PFSK-1 (cell line): Measurements from ENCODE around the gene EXOSC7.

ENCODE experiments used
- FOXP2 ChIP-seq: optimal IDR thresholded peaks from 2 replicates; pipeline ENCODE3; 2011; ENCODE audit warnings: borderline replicate concordance, control low read depth, inconsistent platforms; ENCODE audit not compliant: insufficient read depth; ENCODE audit errors: extremely low read length, extremely low read depth
- POLR2AphosphoS5 ChIP-seq: IDR thresholded peaks from 2 replicates; pipeline ENCODE4 v1.6.1; 2012; ENCODE audit warnings: low read depth, mild to moderate bottlenecking, control low read depth, low read length, moderate library complexity
- REST ChIP-seq, 2 experiments: IDR thresholded peaks; 2 replicates each; pipeline versions ENCODE4 v1.6.1 to v1.8.0; 2011 to 2012; ENCODE audit warnings: low read depth in 2 of 2, low read length in 2 of 2, control low read depth in 1 of 2, inconsistent platforms in 1 of 2, mild to moderate bottlenecking in 1 of 2, moderate library complexity in 1 of 2; ENCODE audit not compliant: insufficient read depth in 1 of 2
- SIN3A ChIP-seq: IDR thresholded peaks from 2 replicates; pipeline ENCODE4 v1.6.1; 2012; ENCODE audit warnings: mild to moderate bottlenecking, low read length, moderate library complexity, borderline replicate concordance; ENCODE audit not compliant: insufficient read depth
- TAF1 ChIP-seq: IDR thresholded peaks from 2 replicates; pipeline ENCODE4 v1.6.1; 2012; ENCODE audit warnings: low read length, control low read depth, borderline replicate concordance; ENCODE audit not compliant: insufficient read depth

EXOSC7 gene

GRCh38 chr3:45043728-45044299 lies 67.8 kb downstream of the EXOSC7 start:
- TF ChIP-seq SIN3A = no peak
- no peak for TF ChIP-seq POLR2AphosphoS5
- TF ChIP-seq FOXP2 = no peak
- TF ChIP-seq TAF1 = no peak
- no peak for TF ChIP-seq REST (IDR thresholded peaks at IDR 0.05; ENCODE audit: insufficient read depth in 1 of 2, low read depth in 2 of 2, low read length in 2 of 2)

DNA sequence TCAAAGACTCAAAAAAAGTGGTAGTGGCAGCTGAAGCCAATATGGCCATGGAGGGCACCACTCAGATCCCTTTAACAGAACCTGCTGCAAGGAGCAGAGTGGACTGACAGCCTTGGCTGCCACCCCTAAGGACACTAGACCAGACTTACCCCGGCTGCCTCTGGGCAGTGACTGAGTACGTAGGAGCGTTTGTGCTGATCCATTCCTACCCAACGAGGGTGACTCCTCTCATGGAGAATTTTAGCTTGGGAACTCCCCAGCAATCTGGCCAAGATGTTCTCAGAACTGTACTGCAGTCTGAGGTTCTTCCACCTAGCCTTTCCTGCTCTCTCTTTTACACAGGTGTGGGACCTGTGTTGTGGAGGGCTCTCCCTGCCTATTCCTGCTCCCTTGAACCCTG lies 72.2 kb downstream of the EXOSC7 start:
- TF ChIP-seq POLR2AphosphoS5 = no peak
- no peak for TF ChIP-seq REST (IDR thresholded peaks at IDR 0.05; ENCODE audit: insufficient read depth in 1 of 2, low read depth in 2 of 2, low read length in 2 of 2)
- no peak for TF ChIP-seq TAF1
- no peak for TF ChIP-seq SIN3A
- TF ChIP-seq FOXP2 = no peak

DNA sequence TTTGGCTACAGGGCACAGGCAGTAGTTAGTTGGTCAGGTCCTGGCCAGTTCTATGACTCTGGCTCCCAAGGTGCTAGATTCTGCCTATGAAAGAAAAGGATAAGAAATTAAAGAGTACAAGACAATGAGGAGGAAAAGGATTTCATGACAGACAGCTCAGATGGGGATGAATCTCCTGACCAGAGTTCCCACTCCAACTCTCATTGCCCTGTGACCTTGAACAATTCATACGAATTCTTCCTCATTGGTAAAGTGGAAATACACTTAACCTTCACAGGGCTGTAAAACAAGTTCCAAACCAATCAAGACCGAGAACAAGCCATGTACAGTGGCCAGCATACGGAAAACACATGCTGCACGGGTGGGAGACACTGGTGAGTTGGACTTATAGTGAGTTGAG lies 73.8 kb downstream of the EXOSC7 start:
- no peak for TF ChIP-seq POLR2AphosphoS5
- no peak for TF ChIP-seq FOXP2
- TF ChIP-seq TAF1 = no peak
- TF ChIP-seq SIN3A = no peak
- TF ChIP-seq REST (IDR thresholded peaks at IDR 0.05; ENCODE audit: insufficient read depth in 1 of 2, low read depth in 2 of 2, low read length in 2 of 2) = no peak

DNA sequence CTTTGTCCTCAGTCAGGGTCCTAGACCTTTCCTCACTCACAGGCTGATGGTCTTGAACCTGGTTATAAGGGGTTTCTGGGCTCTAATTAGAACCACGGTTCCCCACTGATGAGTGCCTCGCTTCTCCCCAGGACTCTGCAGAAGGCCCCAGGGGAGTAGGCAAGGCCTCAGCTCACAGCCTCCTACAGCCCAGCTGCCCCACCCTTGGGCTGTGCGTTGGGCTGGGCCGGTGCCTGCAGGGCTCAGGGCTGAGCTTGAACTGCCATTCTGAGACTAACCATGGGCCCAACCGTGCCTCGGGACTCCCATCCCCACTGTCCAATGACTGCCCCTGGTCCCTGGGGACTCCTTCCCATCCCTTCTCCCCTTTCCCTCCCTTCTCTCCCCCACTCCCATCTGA lies 75.6 kb downstream of the EXOSC7 start:
- TF ChIP-seq FOXP2 (no peak), POLR2AphosphoS5 (no peak), REST (IDR thresholded peaks at IDR 0.05; ENCODE audit: insufficient read depth in 1 of 2, low read depth in 2 of 2, low read length in 2 of 2) (no peak), TAF1 (no peak), SIN3A (no peak)
